IPS-15b (cell line): ENCODE results near the gene P4HB.
A peak's percentile ranks its signal among the peaks of the same experiment; 100 is the strongest.
"Not testable (repeated sequence)": the region's sequence is repeated elsewhere in the genome, so short reads cannot be mapped to it uniquely, and the experiment has no call there.

ENCODE experiments used
- H3K27me3 ChIP-seq: one replicate; pipeline ENCODE4 v1.6.1; 2013; ENCODE audit warnings: low read length; ENCODE audit not compliant: control insufficient read depth, insufficient read depth
- H3K36me3 ChIP-seq: one replicate; pipeline ENCODE4 v1.6.1; 2013; ENCODE audit warnings: low read length; ENCODE audit not compliant: control insufficient read depth, insufficient read depth
- H3K4me1 ChIP-seq: one replicate; pipeline ENCODE4 v1.6.1; 2013; ENCODE audit warnings: mild to moderate bottlenecking, low read length; ENCODE audit not compliant: control insufficient read depth, insufficient read depth
- H3K4me3 ChIP-seq: one replicate; pipeline ENCODE4 v1.5.1; 2013; ENCODE audit warnings: low read depth, low read length
- H3K9ac ChIP-seq: one replicate; pipeline ENCODE4 v1.6.1; 2013; ENCODE audit warnings: low read depth, mild to moderate bottlenecking, low read length
- H3K9me3 ChIP-seq: one replicate; pipeline ENCODE4 v1.6.1; 2013; ENCODE audit warnings: mild to moderate bottlenecking, low read length; ENCODE audit not compliant: control insufficient read depth, insufficient read depth

The P4HB gene

DNA sequence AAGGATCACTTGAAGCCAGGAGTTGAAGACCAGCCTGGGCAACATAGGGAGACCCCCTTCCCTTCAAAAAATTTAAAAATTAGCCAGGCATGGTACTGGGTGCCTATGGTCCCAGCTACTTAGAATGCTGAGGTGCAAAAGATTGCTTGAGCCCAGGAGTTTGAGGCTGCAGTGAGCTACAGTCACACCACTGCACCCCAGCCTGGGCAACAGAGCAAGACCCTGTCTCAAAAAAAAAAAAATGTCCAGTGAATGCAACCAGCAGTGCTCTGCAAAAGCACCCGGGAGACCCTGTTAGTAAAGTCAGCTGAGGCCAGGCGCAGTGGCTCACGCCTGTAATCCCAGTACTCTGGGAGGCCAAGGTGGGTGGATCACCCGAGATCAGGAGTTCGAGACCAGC, 20.3 kb downstream of the P4HB start:
- not testable (repeated sequence) for H3K9ac ChIP-seq, H3K4me3 ChIP-seq, H3K27me3 ChIP-seq, H3K4me1 ChIP-seq, H3K9me3 ChIP-seq
- H3K36me3 ChIP-seq = peaks cover 24% of the 10 kb centered on the region

- Histone ChIP-seq H3K9ac (no peak overlapping the region), H3K9me3 (no peaks in the 10 kb centered on the region), H3K27me3 (no peaks in the 10 kb centered on the region), H3K4me3 (no peak overlapping the region), H3K36me3 (peaks cover 16% of the 10 kb centered on the region), H3K4me1 (no peaks in the 10 kb centered on the region)
Measured at GRCh38 chr17:81839301-81839700, 21.0 kb downstream of the P4HB start.

DNA sequence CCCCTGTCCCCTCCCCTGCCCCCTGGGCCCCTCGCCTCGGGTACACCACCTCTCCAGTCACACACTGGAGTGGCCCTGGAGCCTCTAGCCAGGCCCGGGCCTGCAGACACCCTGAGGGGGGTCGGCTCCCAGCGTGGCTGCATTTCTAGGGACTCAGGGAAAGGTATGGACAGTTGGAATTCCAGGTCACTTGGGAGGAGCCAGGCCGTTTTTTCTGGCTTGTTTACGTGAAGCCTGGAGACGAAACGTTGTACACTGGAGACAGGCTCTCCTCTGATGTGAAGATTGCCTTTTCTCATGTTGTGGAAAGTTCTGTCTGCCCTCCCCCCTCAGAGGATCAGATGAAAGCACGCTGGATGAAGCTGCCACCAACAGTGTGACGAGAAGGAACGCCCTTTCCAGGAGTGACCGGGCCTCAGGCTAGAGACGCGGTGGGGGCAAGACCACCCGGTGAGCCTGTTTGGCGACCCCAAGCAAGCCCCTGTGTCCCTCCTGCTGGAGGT, 21.5 kb downstream of the P4HB start:
- Histone ChIP-seq H3K27me3 (no peaks in the 10 kb centered on the region), H3K9ac (no peak overlapping the region), H3K9me3 (no peaks in the 10 kb centered on the region), H3K36me3 (peaks cover 13% of the 10 kb centered on the region), H3K4me1 (no peaks in the 10 kb centered on the region), H3K4me3 (no peak overlapping the region)

- no peak overlapping the region for H3K4me3 ChIP-seq
- H3K9me3 ChIP-seq = no peaks in the 10 kb centered on the region
- H3K9ac ChIP-seq = no peak overlapping the region
- H3K36me3 ChIP-seq = peaks cover under 1% of the 10 kb centered on the region
- no peaks in the 10 kb centered on the region for H3K27me3 ChIP-seq
- H3K4me1 ChIP-seq = no peaks in the 10 kb centered on the region
Measured at GRCh38 chr17:81837641-81838040, 22.7 kb downstream of the P4HB start.

DNA sequence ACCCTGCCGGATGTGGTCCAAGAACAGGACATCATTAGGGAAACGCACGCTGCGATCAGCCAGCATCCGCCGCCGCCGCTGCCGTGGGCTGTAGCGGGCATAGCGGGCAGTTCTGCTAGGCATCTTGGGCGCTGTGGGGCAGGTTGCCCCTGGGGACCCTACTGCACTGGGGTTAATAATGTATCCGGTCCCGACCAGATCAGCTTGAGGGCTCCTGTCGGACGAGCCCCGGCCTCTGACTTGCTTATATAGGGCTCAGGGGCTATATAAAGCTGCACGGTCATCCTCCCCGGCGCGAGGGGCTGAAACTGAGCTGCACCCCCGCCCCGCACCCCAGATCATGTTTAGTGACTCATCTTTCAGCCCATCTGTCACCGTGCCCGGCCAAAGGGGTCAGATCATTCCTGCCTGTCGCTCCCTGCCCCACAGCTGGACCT, 25.5 kb downstream of the P4HB start, which contains the start of gene PPP1R27:
Gene PPP1R27 (minus strand): TSS at position 220 of the 437 bp plus-strand sequence. CDS start 97 bp downstream, at position 123.
- H3K9ac ChIP-seq = peak within 1 kb of the TSS; percentile 92
- peak within 1 kb of the TSS; percentile 84 for H3K4me3 ChIP-seq
- no peaks in the 10 kb centered on the region for H3K4me1 ChIP-seq
- no peaks in the 10 kb centered on the region for H3K36me3 ChIP-seq
- no peaks in the 10 kb centered on the region for H3K9me3 ChIP-seq
- H3K27me3 ChIP-seq = no peaks in the 10 kb centered on the region

DNA sequence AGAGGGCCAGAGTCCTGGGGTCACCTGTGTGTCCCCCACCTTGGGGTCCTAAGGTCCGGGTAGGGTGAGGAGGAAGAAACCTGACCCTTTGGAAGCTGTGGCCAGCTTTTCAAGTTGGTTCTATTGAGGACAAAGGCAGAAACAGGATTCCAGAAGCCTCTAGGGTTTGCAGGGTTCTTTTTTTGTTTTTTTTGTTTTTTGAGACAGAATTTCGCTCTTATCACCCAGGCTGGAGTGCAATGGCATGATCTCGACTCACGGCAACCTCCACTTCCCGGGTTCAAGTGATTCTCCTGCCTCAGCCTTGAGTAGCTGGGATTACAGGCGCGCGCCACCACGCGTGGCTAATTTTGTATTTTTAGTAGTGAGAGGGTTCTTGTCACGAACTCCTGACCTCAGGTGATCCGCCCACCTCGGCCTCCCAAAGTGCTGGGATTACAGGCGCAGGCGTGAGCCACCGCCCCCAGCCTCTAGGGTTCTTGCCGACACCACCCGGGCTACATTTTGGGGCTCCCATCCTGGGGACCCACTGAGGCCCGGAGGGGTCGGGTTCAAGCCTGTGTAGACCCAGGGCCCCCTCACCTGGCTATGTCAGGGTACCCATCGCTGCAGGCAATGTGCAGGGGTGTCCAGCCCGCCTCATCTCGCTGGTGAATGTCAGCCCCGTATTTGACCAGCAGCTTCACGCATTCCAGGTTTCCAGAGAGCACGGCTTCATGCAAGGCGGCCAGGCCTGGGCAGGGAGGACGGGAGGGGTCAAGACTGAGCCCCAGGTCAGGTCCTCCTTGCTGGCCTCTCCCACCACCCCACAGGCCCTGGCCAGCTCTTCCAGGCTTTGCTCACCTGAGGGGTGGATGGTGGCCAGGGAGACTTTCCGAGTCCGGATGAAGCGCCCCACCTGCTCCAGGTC, 26.2 kb downstream of the P4HB start:
- Histone ChIP-seq H3K36me3 (no peaks in the 10 kb centered on the region), H3K9me3 (no peaks in the 10 kb centered on the region), H3K4me3 (peak overlapping the region; percentile 84), H3K9ac (peak overlapping the region; percentile 92), H3K4me1 (no peaks in the 10 kb centered on the region), H3K27me3 (no peaks in the 10 kb centered on the region)

DNA sequence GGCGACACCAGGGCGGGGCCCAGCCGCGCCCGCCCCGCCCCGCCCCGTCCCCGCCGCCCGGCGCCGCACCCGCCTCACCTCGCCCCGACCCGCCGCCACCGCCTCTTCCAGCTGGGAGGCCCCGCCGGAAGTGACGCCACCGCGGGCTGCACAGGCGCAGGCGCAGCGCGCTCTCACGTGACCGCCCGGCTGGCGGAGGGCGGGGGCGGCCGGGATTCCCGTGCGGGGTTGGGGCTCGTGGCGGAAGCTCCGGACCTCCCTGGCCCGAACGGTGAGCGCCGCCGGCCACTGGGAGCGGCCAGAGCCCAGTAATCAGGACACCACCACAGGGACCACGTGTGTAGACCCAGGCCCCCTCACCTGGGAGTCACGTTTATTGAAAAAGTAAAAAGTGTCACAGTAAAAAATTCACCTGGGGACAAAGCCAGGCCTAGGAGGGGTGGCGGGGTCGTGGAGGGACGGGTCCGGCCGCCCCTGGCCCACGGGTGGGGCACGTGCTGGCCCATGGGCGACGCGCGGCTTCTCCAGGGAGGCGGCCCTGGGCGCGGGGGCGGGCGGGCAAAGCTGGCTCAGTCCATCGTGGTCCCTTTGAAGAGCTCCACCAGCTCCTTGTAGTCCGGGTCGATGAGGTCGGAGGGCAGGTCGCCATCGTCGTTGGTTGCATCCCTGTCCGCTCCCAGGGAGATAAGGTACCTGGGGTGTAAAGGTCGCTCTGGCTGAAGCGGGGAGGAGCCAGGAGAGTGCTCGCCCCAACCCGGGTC, 27.0 kb downstream of the P4HB start, which contains the start of gene MCRIP1:
Gene MCRIP1 (minus strand): TSS at position 132 of the 761 bp plus-strand sequence. CDS start 8,785 bp downstream, outside the sequence.
- Histone ChIP-seq H3K9ac (peak within 1 kb of the TSS; percentile 92), H3K4me1 (no peaks in the 10 kb centered on the region), H3K9me3 (no peaks in the 10 kb centered on the region), H3K4me3 (peak within 1 kb of the TSS; percentile 84), H3K36me3 (no peaks in the 10 kb centered on the region), H3K27me3 (no peaks in the 10 kb centered on the region)

GRCh38 chr17:81832608-81833159, 27.7 kb downstream of the P4HB start:
- Histone ChIP-seq H3K9me3 (no peaks in the 10 kb centered on the region), H3K4me3 (peak overlapping the region; percentile 76), H3K27me3 (no peaks in the 10 kb centered on the region), H3K9ac (peak overlapping the region; percentile 49), H3K36me3 (no peaks in the 10 kb centered on the region), H3K4me1 (no peaks in the 10 kb centered on the region)

GRCh38 chr17:81831957-81832607, 28.3 kb downstream of the P4HB start:
- Histone ChIP-seq H3K36me3 (no peaks in the 10 kb centered on the region), H3K9me3 (no peaks in the 10 kb centered on the region), H3K4me1 (no peaks in the 10 kb centered on the region), H3K27me3 (no peaks in the 10 kb centered on the region), H3K9ac (peak overlapping the region; percentile 49), H3K4me3 (peak overlapping the region; percentile 76)

DNA sequence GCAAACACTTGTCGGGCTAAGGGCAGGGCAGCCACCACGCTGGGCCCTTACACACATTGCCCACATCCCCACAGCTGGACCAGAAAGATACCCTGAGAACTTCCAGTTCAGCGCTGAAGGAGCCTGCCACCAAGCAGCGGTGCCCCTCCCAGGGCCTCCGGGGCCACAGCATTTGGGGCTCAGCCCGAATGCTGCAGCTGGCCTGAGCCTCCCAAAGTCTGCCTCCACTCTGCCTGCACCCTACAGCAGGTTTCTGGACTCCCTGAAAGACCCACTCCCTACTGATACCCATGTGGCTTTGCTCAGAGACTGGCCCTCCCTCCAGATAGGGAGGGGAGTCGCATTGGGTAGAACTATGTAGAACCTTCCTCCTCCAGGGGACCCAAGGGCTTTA, 28.8 kb downstream of the P4HB start:
- H3K36me3 ChIP-seq = no peaks in the 10 kb centered on the region
- no peak overlapping the region for H3K4me3 ChIP-seq
- H3K9ac ChIP-seq = no peak overlapping the region
- H3K4me1 ChIP-seq = no peaks in the 10 kb centered on the region
- H3K9me3 ChIP-seq = no peaks in the 10 kb centered on the region
- no peaks in the 10 kb centered on the region for H3K27me3 ChIP-seq

GRCh38 chr17:81829858-81830257, 30.5 kb downstream of the P4HB start:
- H3K4me3 ChIP-seq = no peak overlapping the region
- H3K9ac ChIP-seq = no peak overlapping the region
- H3K36me3 ChIP-seq = no peaks in the 10 kb centered on the region
- no peaks in the 10 kb centered on the region for H3K4me1 ChIP-seq
- H3K9me3 ChIP-seq = no peaks in the 10 kb centered on the region
- H3K27me3 ChIP-seq = no peaks in the 10 kb centered on the region
